ENCODE data around the gene PPP2R5A.
A peak's percentile ranks its signal among the peaks of the same experiment; 100 is the strongest.
"Not testable (repeated sequence)": the region's sequence is repeated elsewhere in the genome, so short reads cannot be mapped to it uniquely, and the experiment has no call there.

PPP2R5A gene

DNA sequence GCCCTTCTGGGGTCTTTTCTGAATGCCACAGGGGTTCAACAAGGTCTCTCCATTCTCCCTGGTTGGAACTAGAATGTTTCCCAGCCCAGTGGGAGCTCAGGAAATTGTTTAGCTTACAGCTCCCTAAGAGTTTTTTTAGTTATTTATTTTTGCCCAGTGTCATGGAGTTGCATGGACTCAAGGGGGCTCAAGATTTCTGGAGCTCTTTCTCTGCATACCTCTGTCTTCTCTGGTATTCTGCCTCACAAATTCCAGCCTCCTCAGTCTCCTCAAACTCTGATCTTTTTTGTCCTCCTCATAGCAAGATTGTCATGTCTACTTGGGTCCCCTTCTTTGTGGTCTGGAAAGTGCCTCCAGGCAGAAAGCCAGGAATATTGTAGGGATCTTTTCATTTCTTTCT, 15.9 kb upstream of the PPP2R5A start:
- FAIRE-seq, result no peak

GRCh38 chr1:212270564-212270963, 14.6 kb upstream of the PPP2R5A start:
- no peak for FAIRE-seq

DNA sequence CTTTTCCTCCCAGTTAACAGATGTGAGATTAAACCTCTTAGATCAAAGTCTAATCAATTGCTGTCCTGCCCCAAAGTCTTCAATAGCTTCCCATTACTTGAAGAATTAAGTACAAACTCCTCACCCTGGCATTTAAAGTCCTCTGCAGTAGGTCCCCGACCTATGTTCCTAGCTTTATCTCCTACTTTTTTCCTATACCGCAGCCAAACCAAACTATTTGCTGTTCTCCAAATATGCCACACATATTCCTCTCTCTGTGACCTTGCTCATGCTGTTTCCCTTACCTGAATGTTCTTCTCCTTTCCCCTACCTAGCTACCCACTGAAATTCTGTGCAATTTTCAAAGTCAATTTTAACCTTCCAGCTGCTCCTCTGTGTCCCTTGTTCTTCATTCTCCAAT, 14.0 kb upstream of the PPP2R5A start:
- FAIRE-seq, result no peak

DNA sequence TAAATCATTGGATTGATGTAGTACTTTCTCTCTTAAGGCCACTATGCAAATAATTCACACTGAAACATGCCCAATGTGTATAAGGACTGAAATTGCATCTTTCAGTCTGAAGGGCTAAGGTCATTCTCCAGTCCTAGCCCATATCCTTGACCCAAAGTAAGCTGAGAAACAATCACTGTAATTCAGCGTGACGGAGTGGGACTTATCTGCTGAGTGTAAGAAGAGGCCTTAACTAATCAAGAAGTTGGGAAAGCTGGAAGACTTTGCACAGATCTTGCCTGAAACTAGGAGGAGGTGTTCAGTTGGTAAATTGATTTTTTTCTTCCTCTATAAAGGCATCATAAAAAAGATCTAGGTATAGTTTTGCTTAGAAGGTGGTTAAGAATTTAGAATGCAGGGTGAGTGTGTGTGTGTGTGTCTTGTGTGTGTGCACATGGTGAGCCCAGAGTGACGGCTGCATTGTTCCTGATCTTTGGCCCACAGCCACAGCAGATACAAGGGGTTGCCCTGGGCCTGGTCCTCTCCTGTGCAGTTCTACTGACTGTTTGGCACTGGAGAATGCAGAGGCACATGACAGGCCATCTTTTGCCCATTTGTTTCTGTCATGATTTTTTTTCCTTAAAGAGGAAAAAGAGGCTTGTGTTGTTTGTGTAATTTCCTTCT, 13.3 kb upstream of the PPP2R5A start:
- no peak for FAIRE-seq

- FAIRE-seq, result no peak
Observed at GRCh38 chr1:212281590-212281989, 3.6 kb upstream of the PPP2R5A start.

GRCh38 chr1:212283741-212284140, 1.5 kb upstream of the PPP2R5A start:
- FAIRE-seq, result no peak

GRCh38 chr1:212284332-212284743, 872 bp upstream of the PPP2R5A start:
- no peak for FAIRE-seq

GRCh38 chr1:212285685-212286555, 710 bp downstream of the PPP2R5A start:
- FAIRE-seq, result no peak

DNA sequence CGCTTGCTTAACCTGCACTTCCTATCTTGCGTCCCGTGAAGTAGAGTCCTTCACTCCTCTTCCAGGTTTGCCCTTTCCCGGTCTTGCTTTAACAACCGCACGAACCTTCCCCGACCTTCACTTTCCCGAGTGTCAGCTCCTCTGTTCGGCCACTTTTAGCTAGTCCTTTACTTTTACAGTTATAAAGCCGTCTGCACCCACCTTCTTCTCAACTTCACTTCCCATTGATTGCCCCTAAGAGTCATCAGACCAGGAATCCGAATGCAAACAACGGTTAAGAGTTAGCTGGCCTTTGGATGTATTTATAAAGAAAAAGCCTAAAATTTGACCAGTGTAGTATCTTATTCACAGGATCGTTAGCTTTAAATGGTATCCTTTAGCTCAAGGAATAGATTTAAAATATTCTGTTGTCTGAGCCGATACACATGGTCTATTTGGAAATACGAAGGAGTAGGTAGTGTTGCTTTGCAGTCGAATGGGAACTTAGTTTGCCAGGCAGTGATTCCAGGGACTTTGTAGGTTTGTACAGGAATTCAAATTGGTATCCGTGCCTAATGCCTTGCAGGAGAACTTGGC, 1.4 kb downstream of the PPP2R5A start:
- FAIRE-seq, result no peak

DNA sequence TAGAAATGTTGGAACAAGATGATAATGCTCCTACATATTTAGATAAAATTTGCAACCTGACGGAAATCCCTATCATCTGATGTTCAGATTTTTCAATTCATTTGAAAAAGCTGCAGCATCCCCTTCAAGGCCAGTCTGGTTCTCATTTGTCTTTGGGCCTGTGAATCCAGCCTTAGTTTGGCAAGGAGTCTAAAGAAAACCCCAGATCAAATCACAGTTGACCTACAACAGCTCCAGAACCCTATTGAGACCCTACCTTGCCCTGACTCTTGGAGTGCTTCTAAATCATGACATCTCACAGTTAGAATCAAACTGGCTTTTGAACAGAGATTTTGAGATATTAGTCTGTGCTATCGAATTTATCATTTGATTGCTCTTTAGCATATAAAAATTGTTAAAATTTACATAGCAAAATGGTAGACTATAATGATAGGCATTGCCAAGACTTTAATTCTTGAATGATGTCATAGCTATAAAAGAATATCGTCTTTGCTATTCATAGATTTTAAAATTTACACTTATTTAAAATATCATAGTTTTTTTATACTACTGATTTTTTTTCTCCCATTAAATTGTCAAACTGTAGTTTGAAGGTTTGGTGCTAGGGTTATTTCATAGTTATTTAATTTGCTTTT, 2.2 kb downstream of the PPP2R5A start:
- peak; percentile 76 for FAIRE-seq

GRCh38 chr1:212287995-212288394, 2.8 kb downstream of the PPP2R5A start:
- FAIRE-seq, result not testable (repeated sequence)

GRCh38 chr1:212288615-212289014, 3.4 kb downstream of the PPP2R5A start:
- FAIRE-seq, result no peak

DNA sequence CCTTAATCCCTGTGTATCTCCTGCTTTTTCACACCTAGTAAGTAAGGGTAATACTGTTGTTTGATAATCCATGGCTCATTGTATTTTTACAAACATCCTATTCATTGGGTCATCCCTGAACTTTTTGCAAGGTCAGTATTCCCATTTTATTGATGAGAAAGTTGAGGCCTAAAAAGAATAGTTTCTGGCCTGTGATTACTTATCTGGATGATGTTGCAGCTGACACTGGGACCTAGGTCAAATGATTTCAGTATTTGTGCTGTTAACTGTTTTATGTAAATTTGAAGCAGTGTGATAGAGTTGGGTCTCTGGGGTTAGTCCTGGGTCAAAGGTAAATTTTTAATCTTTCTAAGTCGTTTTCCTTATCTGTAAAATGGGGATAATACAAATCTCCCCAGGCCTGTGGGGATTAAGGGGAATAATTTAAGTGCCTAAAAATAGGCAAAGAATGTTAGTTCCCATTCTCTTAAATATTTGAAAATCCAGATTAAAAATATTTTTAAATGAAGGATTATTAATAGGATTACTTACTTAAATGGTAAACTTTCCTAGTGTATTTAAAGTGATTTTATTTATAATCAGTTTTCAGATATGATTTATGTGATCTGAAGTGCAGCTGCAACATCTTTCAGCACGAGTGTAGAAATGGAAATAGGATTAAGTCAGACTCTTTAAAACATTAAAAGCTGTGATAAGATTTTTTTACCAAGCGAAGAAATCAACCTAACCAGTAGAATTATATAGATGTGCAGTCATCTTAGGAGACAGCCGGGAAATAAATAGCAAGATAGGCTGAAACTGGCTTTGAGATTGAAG, 4.3 kb downstream of the PPP2R5A start:
- FAIRE-seq, result no peak

DNA sequence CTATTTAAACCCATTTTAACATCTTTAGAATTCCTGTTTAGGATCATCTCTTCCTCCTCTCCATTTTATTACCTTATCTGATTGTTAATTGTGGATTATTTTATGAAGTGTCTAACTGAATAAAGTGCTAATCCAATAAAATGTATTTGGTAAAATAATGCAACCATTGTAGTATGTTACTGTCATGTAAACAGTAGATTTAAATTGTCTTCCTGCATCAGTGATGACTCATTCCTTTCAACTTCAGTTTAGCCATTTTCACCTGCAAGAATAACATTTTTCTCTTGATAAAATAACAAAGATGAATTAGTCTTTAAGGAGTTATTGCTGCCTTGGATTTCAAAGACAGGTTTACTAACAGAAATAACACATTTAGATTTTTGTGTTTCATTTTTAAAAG, 5.4 kb downstream of the PPP2R5A start:
- no peak for FAIRE-seq

DNA sequence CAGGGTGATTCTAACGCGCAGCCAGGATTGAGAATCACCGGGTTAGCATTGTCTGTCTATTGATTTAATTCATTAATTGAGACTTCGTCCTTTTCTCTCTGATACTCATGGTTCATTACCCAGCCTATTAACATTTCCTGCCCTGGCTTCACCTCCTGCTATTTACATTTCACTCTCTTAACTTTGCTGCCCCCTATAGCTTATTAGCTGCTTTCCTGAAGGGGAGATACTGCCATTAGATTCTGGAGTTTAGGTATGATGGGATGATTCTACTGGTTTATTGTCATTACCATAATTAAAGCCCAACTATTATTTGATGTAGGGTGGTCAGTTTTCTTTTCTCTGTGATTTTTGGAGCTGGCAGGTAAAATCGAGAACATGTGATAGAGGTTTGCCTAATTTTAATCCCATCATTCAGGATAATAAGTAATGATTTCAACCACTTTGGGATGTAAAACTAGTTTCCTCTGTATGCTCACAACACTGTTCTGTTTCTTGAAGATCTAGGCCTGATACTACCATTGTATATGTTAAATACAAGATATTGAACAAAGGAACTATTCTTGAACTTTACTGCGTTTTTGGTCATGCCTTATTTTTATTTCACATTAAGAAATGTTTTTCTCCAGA, 6.4 kb downstream of the PPP2R5A start:
- FAIRE-seq, result peak; percentile 79

DNA sequence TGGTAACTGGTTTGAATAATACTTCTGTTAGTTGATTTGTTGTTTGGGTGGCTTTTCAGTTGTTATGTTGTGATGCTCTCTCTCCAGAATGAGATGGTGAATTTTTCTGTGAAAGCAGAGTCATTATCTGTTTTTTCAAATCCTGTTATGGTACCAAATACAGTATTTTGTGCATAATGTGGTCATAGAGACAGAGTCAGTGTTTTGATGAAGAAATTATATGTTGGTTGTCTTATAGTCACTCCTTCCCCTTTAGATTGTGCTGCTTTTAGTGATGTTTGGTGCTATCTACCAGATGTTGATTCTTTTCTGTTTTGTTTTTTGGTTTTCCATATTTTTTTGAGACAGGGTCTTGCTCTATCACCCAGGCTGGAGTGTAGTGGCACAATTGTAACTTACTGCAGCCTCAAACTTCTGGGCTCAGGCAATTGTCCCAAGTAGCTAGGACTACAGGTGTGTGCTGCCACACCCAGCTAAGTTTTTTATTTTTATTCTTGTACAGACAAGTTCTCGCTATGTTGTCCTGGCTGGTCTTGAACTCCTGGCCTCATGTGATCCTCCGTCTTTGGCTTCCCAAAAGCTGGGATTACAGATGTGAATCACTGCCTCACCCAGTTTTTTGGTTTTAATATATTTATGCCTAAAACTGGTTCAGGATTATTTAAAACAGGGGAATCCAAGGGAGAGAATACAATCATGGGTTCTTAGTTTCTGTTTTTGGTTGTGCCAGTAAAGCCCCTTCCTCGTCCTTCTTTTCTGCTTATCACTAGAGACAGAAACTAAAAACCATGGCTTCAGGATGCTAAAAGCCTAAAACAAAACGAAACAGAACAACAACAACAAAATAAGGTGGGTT, 7.3 kb downstream of the PPP2R5A start:
- no peak for FAIRE-seq

GRCh38 chr1:212293579-212293978, 8.4 kb downstream of the PPP2R5A start:
- no peak for FAIRE-seq

DNA sequence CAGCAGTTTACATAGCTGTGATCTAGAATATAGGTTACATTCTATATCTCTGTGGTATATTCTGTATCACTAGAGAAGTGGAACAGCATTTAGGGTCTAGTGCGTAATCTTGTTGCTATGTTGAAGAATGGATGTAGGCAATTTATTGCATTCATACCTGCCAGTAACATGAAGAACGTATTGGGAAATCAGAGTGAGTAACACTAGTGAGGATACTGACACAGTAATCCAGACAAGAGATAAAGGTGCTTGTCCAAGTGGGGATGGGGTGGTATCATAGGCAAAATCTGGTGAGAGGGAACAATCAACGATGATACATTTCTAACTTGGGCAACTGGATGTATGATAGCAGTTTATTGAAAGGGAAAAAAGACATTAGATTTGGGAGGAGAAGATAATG, 9.8 kb downstream of the PPP2R5A start:
- FAIRE-seq, result no peak

GRCh38 chr1:212295579-212295978, 10.4 kb downstream of the PPP2R5A start:
- no peak for FAIRE-seq

GRCh38 chr1:212297338-212297737, 12.1 kb downstream of the PPP2R5A start:
- FAIRE-seq, result no peak

DNA sequence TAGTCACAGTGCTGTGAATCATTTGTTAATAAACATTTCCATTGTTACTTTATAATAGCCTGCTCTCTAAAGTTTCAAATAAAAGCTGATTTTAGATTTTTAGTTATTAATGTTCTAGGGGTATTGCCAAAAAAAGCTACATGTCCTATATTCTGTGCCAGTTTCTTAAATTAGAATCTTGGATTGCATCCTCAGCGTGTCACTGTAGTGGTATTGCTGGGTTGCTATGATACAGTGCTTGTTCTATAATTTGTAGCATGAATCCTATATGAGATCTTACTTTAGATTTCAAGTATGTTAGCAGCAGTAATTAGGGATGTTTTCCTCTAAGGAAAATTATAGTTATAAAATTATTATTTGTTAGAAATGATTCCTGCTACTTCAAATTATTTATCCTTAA, 16.4 kb downstream of the PPP2R5A start:
- FAIRE-seq, result no peak
